PC-3 (cell line): ENCODE measurements around the gene ZNF611.

ENCODE experiments used
- EZH2 ChIP-seq: fragments of 300-600 bp; sonication (generic); IDR thresholded peaks from one replicate; pipeline ENCODE4 v1.6.1; 2017; ENCODE audit warnings: antibody characterized with exemption, mild to moderate bottlenecking, low read length; ENCODE audit not compliant: unreplicated experiment
- TF ChIP-seq, protein P1 (sequence below): fragments of 300-600 bp; sonication (generic); conservative IDR thresholded peaks from 2 replicates; pipeline ENCODE4 v1.5.1; 2017; ENCODE audit warnings: antibody characterized with exemption, low read depth, mild to moderate bottlenecking, low read length

DNA sequence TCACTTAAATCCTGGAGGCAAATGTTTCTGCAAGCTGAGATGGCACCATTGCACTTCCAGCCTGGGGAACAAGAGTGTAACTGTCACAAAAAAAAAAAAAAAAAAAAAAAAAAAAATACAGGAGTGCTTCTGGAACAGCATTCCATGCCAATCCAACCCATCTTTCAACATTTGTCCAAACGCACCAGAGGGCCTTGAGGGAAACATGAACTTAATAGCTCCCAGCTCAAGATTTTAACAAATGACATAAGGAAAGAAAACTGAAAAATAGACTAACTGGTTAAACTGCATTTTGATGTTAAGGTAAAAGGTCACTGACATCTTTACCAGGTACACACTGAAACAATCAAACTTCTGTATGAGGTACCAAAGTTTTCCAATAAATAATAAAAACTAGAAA lies 49.0 kb downstream of the ZNF611 start:
- TF ChIP-seq, protein P1, sequence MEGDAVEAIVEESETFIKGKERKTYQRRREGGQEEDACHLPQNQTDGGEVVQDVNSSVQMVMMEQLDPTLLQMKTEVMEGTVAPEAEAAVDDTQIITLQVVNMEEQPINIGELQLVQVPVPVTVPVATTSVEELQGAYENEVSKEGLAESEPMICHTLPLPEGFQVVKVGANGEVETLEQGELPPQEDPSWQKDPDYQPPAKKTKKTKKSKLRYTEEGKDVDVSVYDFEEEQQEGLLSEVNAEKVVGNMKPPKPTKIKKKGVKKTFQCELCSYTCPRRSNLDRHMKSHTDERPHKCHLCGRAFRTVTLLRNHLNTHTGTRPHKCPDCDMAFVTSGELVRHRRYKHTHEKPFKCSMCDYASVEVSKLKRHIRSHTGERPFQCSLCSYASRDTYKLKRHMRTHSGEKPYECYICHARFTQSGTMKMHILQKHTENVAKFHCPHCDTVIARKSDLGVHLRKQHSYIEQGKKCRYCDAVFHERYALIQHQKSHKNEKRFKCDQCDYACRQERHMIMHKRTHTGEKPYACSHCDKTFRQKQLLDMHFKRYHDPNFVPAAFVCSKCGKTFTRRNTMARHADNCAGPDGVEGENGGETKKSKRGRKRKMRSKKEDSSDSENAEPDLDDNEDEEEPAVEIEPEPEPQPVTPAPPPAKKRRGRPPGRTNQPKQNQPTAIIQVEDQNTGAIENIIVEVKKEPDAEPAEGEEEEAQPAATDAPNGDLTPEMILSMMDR = no peak
- no peak for TF ChIP-seq EZH2
